Adrenal gland (tissue), 5 donors: ENCODE data around the gene ZNF334.

Source experiments
- POLR2A ChIP-seq, 2 donors: fragments of 450-650 bp; IDR thresholded peaks; one replicate each; pipeline ENCODE4 v1.6.1; 2017; ENCODE audit warnings: antibody characterized with exemption in 2 of 2, mild to moderate bottlenecking in 2 of 2, moderate library complexity in 1 of 2
- TF ChIP-seq, protein P1 (sequence below), 6 experiments: fragments of 450-650 bp in 4 of 6; fragments of 200-600 bp in 2 of 6; sonication (generic) in 1 of 6; IDR thresholded peaks; 1 replicate in 5 of 6; 2 replicates in 1 of 6; pipeline versions ENCODE4 v1.5.1 to v1.8.0; 2016 to 2021; ENCODE audit warnings: antibody characterized with exemption in 6 of 6, mild to moderate bottlenecking in 2 of 6, moderate library complexity in 1 of 6
- donor health status: DM: no; HTN: no; CAD: no.

DNA sequence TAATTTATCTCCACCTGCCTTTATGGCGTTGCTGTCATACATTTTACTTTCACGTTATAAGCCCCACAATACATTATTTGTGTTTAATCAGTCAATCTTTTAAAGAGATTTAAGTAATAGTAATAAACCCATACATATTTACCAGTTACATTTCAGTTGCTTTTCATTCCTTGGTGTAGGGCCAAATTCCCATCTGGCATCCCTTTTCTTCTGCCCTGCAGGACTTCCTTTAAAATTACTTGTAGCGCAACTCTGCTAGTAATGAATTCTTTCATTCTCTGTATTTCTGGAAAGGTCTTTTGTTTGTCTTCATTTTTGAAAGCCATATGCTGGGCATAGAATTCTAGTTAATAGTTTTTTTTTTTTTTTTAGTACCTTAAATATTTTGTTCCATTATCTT, 24.9 kb downstream of the ZNF334 start:
- TF ChIP-seq, protein P1, sequence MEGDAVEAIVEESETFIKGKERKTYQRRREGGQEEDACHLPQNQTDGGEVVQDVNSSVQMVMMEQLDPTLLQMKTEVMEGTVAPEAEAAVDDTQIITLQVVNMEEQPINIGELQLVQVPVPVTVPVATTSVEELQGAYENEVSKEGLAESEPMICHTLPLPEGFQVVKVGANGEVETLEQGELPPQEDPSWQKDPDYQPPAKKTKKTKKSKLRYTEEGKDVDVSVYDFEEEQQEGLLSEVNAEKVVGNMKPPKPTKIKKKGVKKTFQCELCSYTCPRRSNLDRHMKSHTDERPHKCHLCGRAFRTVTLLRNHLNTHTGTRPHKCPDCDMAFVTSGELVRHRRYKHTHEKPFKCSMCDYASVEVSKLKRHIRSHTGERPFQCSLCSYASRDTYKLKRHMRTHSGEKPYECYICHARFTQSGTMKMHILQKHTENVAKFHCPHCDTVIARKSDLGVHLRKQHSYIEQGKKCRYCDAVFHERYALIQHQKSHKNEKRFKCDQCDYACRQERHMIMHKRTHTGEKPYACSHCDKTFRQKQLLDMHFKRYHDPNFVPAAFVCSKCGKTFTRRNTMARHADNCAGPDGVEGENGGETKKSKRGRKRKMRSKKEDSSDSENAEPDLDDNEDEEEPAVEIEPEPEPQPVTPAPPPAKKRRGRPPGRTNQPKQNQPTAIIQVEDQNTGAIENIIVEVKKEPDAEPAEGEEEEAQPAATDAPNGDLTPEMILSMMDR (IDR thresholded peaks at IDR 0.05): no peak
- no peak for TF ChIP-seq POLR2A (IDR thresholded peaks at IDR 0.05)
